AG04449 (cell line): ENCODE results near the gene BMP7.

Source experiments
- CTCF ChIA-PET: fragments of 350-600 bp; formaldehyde crosslinking; extraction: SDS; loops from one replicate; lab custom pipeline; 2021; ENCODE audit warnings: antibody characterized with exemption; lab: Yijun Ruan, JAX
- POLR2A ChIA-PET: fragments of 400-600, 350-600 bp; formaldehyde crosslinking; extraction: SDS; loops from one replicate; lab custom pipeline; 2020; ENCODE audit warnings: antibody characterized with exemption, inconsistent platforms; lab: Yijun Ruan, JAX
- DNase-seq: peaks from one replicate; pipeline ENCODE4 v3.0.0-alpha.2; 2010; ENCODE audit warnings: low read depth, low spot score
- H3K4me3 ChIP-seq: 2 replicates; pipeline ENCODE4 v1.5.1; 2011; ENCODE audit warnings: low read depth, mild to moderate bottlenecking, control low read depth, low read length
- CTCF ChIP-seq: IDR thresholded peaks from one replicate; pipeline ENCODE4 v1.5.1; 2011; ENCODE audit warnings: mild to moderate bottlenecking, moderate library complexity, low read length, control low read depth, inconsistent platforms; ENCODE audit not compliant: insufficient read depth; ENCODE audit errors: missing control alignments

Gene BMP7

DNA sequence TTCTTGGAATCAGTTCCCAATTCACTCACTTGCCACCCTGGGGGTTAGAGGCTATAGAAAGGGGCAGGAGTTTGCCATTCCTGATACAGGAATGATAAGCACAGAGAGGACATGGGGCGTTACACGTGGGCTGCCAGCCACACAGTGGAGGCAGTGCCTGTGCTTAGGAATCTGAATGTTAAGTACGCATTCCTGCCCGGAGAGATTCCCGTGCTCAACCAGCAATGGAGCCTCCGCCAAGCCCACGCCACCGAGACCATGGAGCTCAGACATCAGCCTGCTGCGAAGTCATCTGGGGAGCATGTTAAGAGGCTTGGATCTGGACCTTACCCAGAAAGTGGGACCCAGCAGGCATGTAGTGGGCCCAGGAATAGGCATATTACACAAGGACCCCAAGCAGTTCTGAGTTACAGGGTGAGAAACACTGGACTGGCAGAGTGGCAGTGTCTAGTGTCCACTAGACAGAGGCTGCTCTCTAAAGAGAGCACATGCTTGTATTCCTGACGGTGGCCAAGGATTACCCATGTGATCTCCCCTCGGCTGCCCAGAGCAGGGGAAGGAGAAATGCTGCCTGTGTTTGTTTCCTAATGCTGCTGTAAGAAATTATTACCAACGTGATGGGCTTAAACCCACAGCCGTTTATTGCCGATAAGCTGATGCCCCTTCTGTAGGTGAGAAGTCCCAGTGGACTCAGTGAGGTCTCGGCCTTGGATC is 138.2 kb downstream of the BMP7 start:
- no peak for TF ChIP-seq CTCF
- no peak for DNase-seq
- ChIA-PET POLR2A (no interaction called here), CTCF (no interaction called here)
- H3K4me3 ChIP-seq = no peak overlapping the region

GRCh38 chr20:57126481-57127092 is 139.9 kb downstream of the BMP7 start:
- CTCF ChIA-PET = no interaction called here

DNA sequence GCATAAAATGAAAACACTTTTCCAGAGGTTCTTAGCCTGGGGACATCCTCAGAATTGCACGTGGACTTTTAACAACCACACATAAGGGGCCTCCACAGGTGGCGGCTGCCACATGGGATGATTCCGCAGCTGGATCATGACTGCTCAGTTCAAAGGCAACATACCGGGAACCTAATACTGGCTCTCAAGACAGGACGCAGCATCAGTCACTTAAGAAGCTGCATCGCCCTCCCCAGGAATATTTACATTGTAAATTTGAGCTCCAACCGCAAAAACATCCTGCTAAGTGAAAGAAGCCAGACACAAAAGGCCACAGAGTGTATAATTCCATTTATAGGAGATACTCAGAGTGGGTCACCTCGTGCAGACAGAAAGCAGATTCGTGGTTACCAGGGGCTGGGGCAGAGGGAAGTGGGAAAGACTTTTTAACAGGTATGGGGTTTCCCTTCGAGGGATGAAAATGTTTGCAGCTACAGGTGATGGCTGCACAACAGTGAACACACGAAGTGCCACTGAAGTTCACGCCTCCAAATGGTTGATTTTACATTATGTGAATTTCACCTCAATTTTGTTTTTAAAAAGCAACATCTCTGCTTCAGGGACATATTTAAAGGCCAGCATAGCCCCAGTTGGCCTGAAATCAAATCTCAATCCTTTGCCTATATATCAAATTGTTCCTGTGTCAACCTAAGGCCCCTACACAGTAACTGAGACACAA is 141.5 kb downstream of the BMP7 start:
- H3K4me3 ChIP-seq = no peak overlapping the region
- POLR2A ChIA-PET = no interaction called here
- CTCF ChIA-PET = interaction anchor here (1.3 kb wide), 1 partner anchor 221 kb away, joined by 5 read pairs; no protein-coding TSS in a partner anchor
- DNase-seq = no peak
- no peak for TF ChIP-seq CTCF

More at GRCh38 chr20:57126481-57127092, 139.9 kb downstream of the BMP7 start:
- POLR2A ChIA-PET = no interaction called here
- H3K4me3 ChIP-seq = no peak overlapping the region
- DNase-seq = no peak
- TF ChIP-seq CTCF = no peak

DNA sequence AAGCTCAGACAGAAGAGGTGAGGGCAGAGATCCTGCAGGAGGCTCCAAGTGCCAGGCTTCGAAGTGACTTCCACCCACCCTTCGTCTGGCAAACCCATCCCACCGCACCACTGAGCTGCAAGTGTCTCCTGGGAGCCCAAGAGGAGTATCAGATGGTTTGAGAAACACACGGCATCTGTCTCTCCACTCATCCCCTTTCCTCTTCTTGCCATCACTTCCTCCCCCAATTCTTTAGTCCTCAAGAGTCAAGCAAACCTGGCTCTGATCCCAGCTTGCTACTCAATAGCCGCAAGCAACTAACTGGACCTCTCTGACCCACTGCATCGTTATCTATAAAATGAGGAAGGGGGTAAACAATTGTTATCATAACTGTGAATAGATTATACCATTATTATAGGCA is 142.1 kb downstream of the BMP7 start:
- TF ChIP-seq CTCF = no peak
- no peak for DNase-seq
- POLR2A ChIA-PET = no interaction called here
- no peak overlapping the region for H3K4me3 ChIP-seq
- CTCF ChIA-PET = no interaction called here

DNA sequence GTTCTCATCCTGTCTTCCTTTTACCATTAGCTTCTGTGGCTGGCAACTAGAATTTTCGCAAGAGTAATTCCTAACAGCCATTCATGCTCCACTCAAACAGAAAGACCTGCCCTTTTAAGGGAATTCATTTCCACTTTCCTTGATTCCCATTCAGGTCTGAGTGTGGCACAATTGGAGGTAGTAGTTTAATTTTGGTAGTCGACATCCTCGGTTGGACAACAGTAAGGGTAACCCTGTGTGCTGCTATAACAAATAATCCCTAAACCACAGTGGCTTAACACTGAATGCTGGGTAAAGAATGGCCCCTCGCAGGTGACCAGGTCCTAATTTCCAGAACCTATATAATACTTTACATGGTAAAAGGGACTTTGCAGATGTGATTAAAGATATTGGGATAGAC is 142.9 kb downstream of the BMP7 start:
- POLR2A ChIA-PET = no interaction called here
- CTCF ChIA-PET = no interaction called here
- DNase-seq = no peak
- TF ChIP-seq CTCF = no peak
- H3K4me3 ChIP-seq = no peak overlapping the region
